NCI-H446 treated with DMSO at 0.1 percent for 48 hours (cell line): ENCODE measurements around the gene BTAF1.

Experiments
- DNase-seq: peaks from one replicate; lab custom pipeline; 2025; lab: John Stamatoyannopoulos, UW

BTAF1 gene

GRCh38 chr10:92052088-92052487 is 128.5 kb downstream of the BTAF1 start:
- no peak for DNase-seq

GRCh38 chr10:92052741-92053140 is 129.2 kb downstream of the BTAF1 start:
- DNase-seq: no peak

GRCh38 chr10:92054807-92055206 is 131.2 kb downstream of the BTAF1 start:
- no peak for DNase-seq

- no peak for DNase-seq
These were observed 138.7 kb downstream of the BTAF1 start for GRCh38 chr10:92062273-92062672.

- DNase-seq: no peak
These were observed 140.9 kb downstream of the BTAF1 start for GRCh38 chr10:92064506-92064905.

GRCh38 chr10:92066386-92066785 is 142.8 kb downstream of the BTAF1 start:
- no peak for DNase-seq

GRCh38 chr10:92068900-92069299 is 145.3 kb downstream of the BTAF1 start:
- no peak for DNase-seq

- no peak for DNase-seq
These were observed 150.7 kb downstream of the BTAF1 start for GRCh38 chr10:92074126-92074887.

- DNase-seq: no peak
These were observed 152.3 kb downstream of the BTAF1 start for GRCh38 chr10:92075829-92076228.

GRCh38 chr10:92076722-92077121 is 153.2 kb downstream of the BTAF1 start:
- DNase-seq: no peak

GRCh38 chr10:92079003-92079402 is 155.4 kb downstream of the BTAF1 start:
- DNase-seq: no peak
